SH-SY5Y (cell line): Measurements from ENCODE around the gene SYNDIG1.

Source experiments
- GATA2 ChIP-seq: IDR thresholded peaks from 2 replicates; pipeline ENCODE4 v1.6.1; 2011; ENCODE audit warnings: mild to moderate bottlenecking, low read depth, low read length
- GATA3 ChIP-seq: IDR thresholded peaks from 2 replicates; pipeline ENCODE4 v1.6.1; 2011; ENCODE audit warnings: low read depth, mild to moderate bottlenecking, low read length, moderate library complexity

SYNDIG1 gene

GRCh38 chr20:24610341-24611115 is 141.1 kb downstream of the SYNDIG1 start:
- TF ChIP-seq GATA3 (no peak), GATA2 (no peak)

GRCh38 chr20:24611360-24612140 is 142.1 kb downstream of the SYNDIG1 start:
- TF ChIP-seq GATA2 (no peak), GATA3 (no peak)

GRCh38 chr20:24612799-24613775 is 143.7 kb downstream of the SYNDIG1 start:
- TF ChIP-seq GATA2, result no peak
- TF ChIP-seq GATA3, result no peak

GRCh38 chr20:24614341-24614740 is 144.9 kb downstream of the SYNDIG1 start:
- TF ChIP-seq GATA3 (no peak), GATA2 (no peak)

DNA sequence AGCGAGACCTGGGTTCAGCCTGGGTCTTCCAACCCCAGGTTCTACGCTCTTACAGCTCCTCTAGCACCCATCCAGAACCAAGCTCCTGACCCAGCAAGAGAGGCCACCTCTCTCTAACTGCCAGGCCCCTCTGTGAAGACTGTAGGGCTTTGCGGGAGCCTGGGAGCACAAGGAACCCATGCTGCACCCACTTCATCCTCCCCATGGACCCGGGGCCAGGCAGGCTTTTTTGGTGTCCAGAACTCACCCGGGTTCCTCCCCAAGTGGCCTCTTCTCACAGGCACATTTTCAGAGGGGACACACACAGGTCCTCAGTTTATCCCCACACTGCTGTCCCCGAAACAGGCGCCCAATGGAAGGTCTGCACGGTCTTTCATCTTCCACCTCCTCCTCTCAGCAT is 145.9 kb downstream of the SYNDIG1 start:
- no peak for TF ChIP-seq GATA3
- TF ChIP-seq GATA2, result no peak

- TF ChIP-seq GATA3 (no peak), GATA2 (no peak)
Measured at GRCh38 chr20:24616258-24617079, 147.0 kb downstream of the SYNDIG1 start.

DNA sequence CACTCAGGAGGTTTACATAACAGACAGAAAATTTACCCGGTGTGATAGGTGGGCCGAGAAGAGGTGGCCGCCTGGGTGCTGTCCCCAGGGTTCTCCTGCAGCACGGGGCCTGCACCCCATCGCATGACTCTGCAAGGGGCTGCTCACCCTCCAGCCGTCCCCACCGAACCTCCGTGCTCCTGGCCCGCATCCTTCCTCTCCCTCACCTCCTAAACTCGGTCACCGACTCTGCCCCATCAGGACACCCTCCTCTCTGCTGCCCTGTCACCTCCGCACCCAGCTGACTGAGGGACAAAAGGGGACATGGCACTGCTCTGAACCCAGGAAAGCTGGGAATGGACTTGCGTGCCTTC is 147.6 kb downstream of the SYNDIG1 start:
- TF ChIP-seq GATA2 (no peak), GATA3 (no peak)

- TF ChIP-seq GATA2, result no peak
- no peak for TF ChIP-seq GATA3
Measured at GRCh38 chr20:24617757-24618450, 148.5 kb downstream of the SYNDIG1 start.

DNA sequence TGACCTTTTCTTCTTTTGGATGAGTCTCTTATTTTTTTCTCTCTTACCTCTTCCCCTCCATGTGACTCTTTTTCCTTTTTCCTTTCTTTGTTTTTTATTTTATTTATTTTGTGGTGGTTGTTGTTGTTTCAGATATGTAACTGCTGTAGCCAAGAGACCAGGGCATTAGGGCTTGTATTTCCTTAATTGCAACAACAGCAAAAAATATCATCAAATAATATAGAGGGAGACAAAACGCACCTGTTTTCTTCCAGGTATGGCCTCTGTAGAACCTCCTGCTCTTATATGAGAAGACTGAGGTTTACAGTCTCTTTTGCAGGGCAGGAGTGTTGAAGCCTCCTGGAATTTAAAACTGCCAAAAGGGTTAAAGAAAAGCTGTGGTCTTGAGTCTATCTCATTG is 149.3 kb downstream of the SYNDIG1 start:
- TF ChIP-seq GATA2 (no peak), GATA3 (no peak)

DNA sequence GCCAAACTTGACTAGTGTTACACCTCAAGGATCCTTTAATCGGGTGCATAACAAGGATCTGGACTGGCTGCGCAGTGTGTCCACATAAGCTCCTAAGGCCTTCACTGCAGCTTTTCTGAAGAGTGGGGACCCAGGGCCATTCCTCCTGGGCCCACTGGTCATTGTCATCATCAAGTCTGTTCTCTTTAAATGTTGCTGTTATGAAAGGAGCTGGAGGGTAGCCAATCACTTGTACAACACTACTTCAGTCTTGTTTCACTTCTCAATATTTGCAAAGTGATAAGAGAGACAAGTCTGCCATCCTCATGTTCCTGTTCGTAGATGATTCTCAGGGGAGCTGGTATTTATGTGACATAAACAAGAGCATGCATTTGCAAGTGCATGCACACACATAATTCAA is 149.8 kb downstream of the SYNDIG1 start:
- no peak for TF ChIP-seq GATA2

DNA sequence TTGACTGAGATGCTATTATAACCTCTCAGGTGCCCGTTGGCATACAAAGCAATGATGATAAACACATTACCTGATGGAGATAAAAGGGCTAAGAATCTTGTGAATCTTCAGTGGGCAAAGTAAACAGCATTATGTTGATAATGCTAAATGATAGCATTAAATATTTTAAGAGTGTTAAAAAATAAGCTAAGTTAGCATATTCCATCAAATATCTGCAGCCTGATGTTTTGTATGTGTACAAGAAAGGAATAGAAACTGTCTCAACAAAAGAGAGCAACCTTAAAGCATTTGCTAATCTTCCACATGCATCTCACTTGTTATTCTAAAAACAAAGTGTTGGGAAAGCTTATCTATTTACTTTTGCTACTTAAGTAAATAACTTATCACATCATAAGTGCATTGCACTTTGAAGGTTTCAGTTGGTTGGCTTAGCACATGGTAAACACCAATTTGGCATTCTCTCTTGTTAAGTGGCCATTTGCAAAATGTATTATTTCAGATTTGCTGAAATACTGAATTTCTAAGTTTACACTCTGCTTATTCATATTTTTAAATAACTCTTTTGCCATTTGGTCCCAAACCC is 151.6 kb downstream of the SYNDIG1 start:
- TF ChIP-seq GATA3 (no peak), GATA2 (no peak)

- no peak for TF ChIP-seq GATA2
- no peak for TF ChIP-seq GATA3
Measured at GRCh38 chr20:24622856-24623255, 153.4 kb downstream of the SYNDIG1 start.
